IMR-90 (cell line): ENCODE data around the gene GNG12. TPM values are rescaled to one million over a fixed set of nuclear protein-coding genes. Genes with fewer than 3 reads are reported as not detected.

Experiments
- ATAC-seq: fragments of 200-7000 bp; cut with Tn5 transposase; 2 replicates; pipeline ENCODE4 v1.9.1; 2020; ENCODE audit warnings: low read depth, mild to moderate bottlenecking, moderate library complexity
- BruUV-seq: library from RNA; stranded (reverse); fragments of 400-500 nt; replicated peaks from 2 replicates; lab custom pipeline; 2021; lab: Mats Ljungman, UMichigan
- CTCF ChIA-PET: fragments of 300-600 bp; formaldehyde crosslinking; extraction: SDS; loops from one replicate; lab custom pipeline; 2021; ENCODE audit warnings: antibody characterized with exemption; lab: Yijun Ruan, JAX
- POLR2A ChIA-PET: fragments of 300-600 bp; sonication (Branson Sonifier 250); formaldehyde crosslinking; loops from one replicate; lab custom pipeline; 2022; ENCODE audit warnings: antibody characterized with exemption; ENCODE audit not compliant: unreplicated experiment; lab: Charles Lee
- DNase-seq: peaks from one replicate; pipeline ENCODE4 v3.0.0; 2013
- H2AFZ ChIP-seq: replicated peaks from 2 replicates; pipeline ENCODE3; 2013; ENCODE audit warnings: low read length, mild to moderate bottlenecking; ENCODE audit not compliant: poor library complexity
- H2AK5ac ChIP-seq: 2 replicates; pipeline ENCODE4 v1.6.1; 2013; ENCODE audit warnings: low read depth, low read length, inconsistent platforms
- H2AK9ac ChIP-seq: replicated peaks from 2 replicates; pipeline ENCODE3; 2013; ENCODE audit warnings: mild to moderate bottlenecking, low read depth, low read length, moderate library complexity; ENCODE audit not compliant: poor library complexity
- H2BK120ac ChIP-seq: 2 replicates; pipeline ENCODE4 v1.6.1; 2013; ENCODE audit warnings: low read depth, low read length, inconsistent platforms
- H2BK15ac ChIP-seq: 3 replicates; pipeline ENCODE4 v1.6.1; 2013; ENCODE audit warnings: low read depth, low read length, inconsistent platforms
- H2BK20ac ChIP-seq: 2 replicates; pipeline ENCODE4 v1.6.1; 2013; ENCODE audit warnings: low read depth, mild to moderate bottlenecking, inconsistent platforms, low read length, moderate library complexity
- H2BK5ac ChIP-seq: 2 replicates; pipeline ENCODE4 v1.6.1; 2013; ENCODE audit warnings: mild to moderate bottlenecking, low read depth, low read length, inconsistent platforms; ENCODE audit not compliant: poor library complexity, severe bottlenecking
- H3K14ac ChIP-seq: replicated peaks from 2 replicates; pipeline ENCODE4 v1.6.1; 2013; ENCODE audit warnings: low read depth, low read length, inconsistent platforms
- H3K18ac ChIP-seq: 2 replicates; pipeline ENCODE4 v1.6.1; 2013; ENCODE audit warnings: low read depth, low read length, control low read depth
- H3K23ac ChIP-seq: 2 replicates; pipeline ENCODE4 v1.6.1; 2013; ENCODE audit warnings: low read depth, low read length, inconsistent platforms
- H3K27ac ChIP-seq: 2 replicates; pipeline ENCODE4 v1.5.1; 2013; ENCODE audit warnings: mild to moderate bottlenecking, control low read depth, low read length; ENCODE audit not compliant: insufficient read depth
- H3K27me3 ChIP-seq: 2 replicates; pipeline ENCODE4 v1.6.1; 2013; ENCODE audit warnings: low read length; ENCODE audit not compliant: control insufficient read depth, insufficient read depth
- H3K36me3 ChIP-seq: 2 replicates; pipeline ENCODE4 v1.6.1; 2013; ENCODE audit warnings: low read length, mixed read lengths; ENCODE audit not compliant: control insufficient read depth, insufficient read depth
- H3K4ac ChIP-seq: 2 replicates; pipeline ENCODE4 v1.6.1; 2013; ENCODE audit warnings: low read depth, low read length, inconsistent platforms
- H3K4me1 ChIP-seq: 2 replicates; pipeline ENCODE4 v1.6.1; 2013; ENCODE audit warnings: low read length, mixed read lengths; ENCODE audit not compliant: control insufficient read depth, insufficient read depth
- H3K4me2 ChIP-seq: 2 replicates; pipeline ENCODE4 v1.6.1; 2013; ENCODE audit warnings: low read depth, mild to moderate bottlenecking, control low read depth, low read length, moderate library complexity
- H3K4me3 ChIP-seq: 2 replicates; pipeline ENCODE4 v1.5.1; 2013; ENCODE audit warnings: low read depth, mild to moderate bottlenecking, control low read depth, low read length, moderate library complexity; ENCODE audit not compliant: insufficient read depth
- H3K56ac ChIP-seq: 2 replicates; pipeline ENCODE4 v1.6.1; 2013; ENCODE audit warnings: low read length, inconsistent platforms; ENCODE audit not compliant: insufficient read depth; ENCODE audit errors: extremely low read depth
- H3K79me1 ChIP-seq, 2 experiments: 2 replicates each; pipeline ENCODE4 v1.6.1; 2013; ENCODE audit warnings: low read length in 2 of 2, inconsistent platforms in 1 of 2, low read depth in 1 of 2
- H3K9ac ChIP-seq: 2 replicates; pipeline ENCODE4 v1.6.1; 2013; ENCODE audit warnings: low read depth, low read length, control low read depth
- H3K9me1 ChIP-seq: 2 replicates; pipeline ENCODE4 v1.6.1; 2013; ENCODE audit warnings: low read length, inconsistent platforms; ENCODE audit not compliant: insufficient read depth
- H3K9me3 ChIP-seq: 2 replicates; pipeline ENCODE4 v1.6.1; 2013; ENCODE audit warnings: low read length; ENCODE audit not compliant: control insufficient read depth, insufficient read depth
- H4K20me1 ChIP-seq: 2 replicates; pipeline ENCODE4 v1.6.1; 2013; ENCODE audit warnings: low read length, inconsistent platforms; ENCODE audit not compliant: insufficient read depth
- H4K5ac ChIP-seq: 2 replicates; pipeline ENCODE4 v1.6.1; 2013; ENCODE audit warnings: mild to moderate bottlenecking, low read depth, low read length, control low read depth
- H4K8ac ChIP-seq, 2 experiments: 2 replicates each; pipeline ENCODE4 v1.6.1; 2013; ENCODE audit warnings: low read depth in 2 of 2, low read length in 2 of 2, control low read depth in 1 of 2, inconsistent platforms in 1 of 2
- H4K91ac ChIP-seq: 2 replicates; pipeline ENCODE4 v1.6.1; 2013; ENCODE audit warnings: low read depth, low read length, inconsistent platforms; ENCODE audit not compliant: insufficient read depth
- BHLHE40 ChIP-seq: fragments of 150-350 bp; IDR thresholded peaks from 2 replicates; pipeline ENCODE4 v1.6.1; 2016; ENCODE audit warnings: mild to moderate bottlenecking, low read depth, low read length
- CEBPB ChIP-seq: IDR thresholded peaks from 2 replicates; pipeline ENCODE4 v1.6.1; 2012; ENCODE audit warnings: low read depth, low read length, improper control_type of control experiment
- CHD1 ChIP-seq: IDR thresholded peaks from 2 replicates; pipeline ENCODE4 v1.6.1; 2012; ENCODE audit warnings: low read depth, low read length, improper control_type of control experiment
- FOS ChIP-seq: fragments of 150-350 bp; IDR thresholded peaks from 2 replicates; pipeline ENCODE4 v1.6.1; 2016; ENCODE audit warnings: low read depth, low read length
- MAFK ChIP-seq: IDR thresholded peaks from 2 replicates; pipeline ENCODE4 v1.6.1; 2012; ENCODE audit warnings: low read depth, low read length, improper control_type of control experiment
- MAZ ChIP-seq: IDR thresholded peaks from 2 replicates; pipeline ENCODE4 v1.6.1; 2012; ENCODE audit warnings: low read depth, mild to moderate bottlenecking, low read length, improper control_type of control experiment, moderate library complexity, borderline replicate concordance
- MXI1 ChIP-seq: IDR thresholded peaks from 2 replicates; pipeline ENCODE4 v1.6.1; 2012; ENCODE audit warnings: low read depth, mild to moderate bottlenecking, low read length, moderate library complexity, borderline replicate concordance
- NFE2L2 ChIP-seq: fragments of 150-350 bp; IDR thresholded peaks from 2 replicates; pipeline ENCODE4 v1.6.1; 2016; ENCODE audit warnings: low read depth, mild to moderate bottlenecking, low read length
- POLR2A ChIP-seq: IDR thresholded peaks from 2 replicates; pipeline ENCODE4 v1.6.1; 2012; ENCODE audit warnings: mild to moderate bottlenecking, low read depth, low read length
- RAD21 ChIP-seq: IDR thresholded peaks from 2 replicates; pipeline ENCODE4 v1.6.1; 2012; ENCODE audit warnings: low read length, improper control_type of control experiment
- RCOR1 ChIP-seq: IDR thresholded peaks from 2 replicates; pipeline ENCODE4 v1.6.1; 2012; ENCODE audit warnings: mild to moderate bottlenecking, low read length, improper control_type of control experiment; ENCODE audit not compliant: insufficient replicate concordance
- RFX5 ChIP-seq: IDR thresholded peaks from 2 replicates; pipeline ENCODE4 v1.8.0; 2012; ENCODE audit warnings: low read depth, mild to moderate bottlenecking, low read length, moderate library complexity
- SMC3 ChIP-seq: fragments of 150-350 bp; IDR thresholded peaks from 2 replicates; pipeline ENCODE4 v1.6.1; 2016; ENCODE audit warnings: low read depth, mild to moderate bottlenecking, antibody characterized with exemption, low read length, moderate library complexity
- WGBS, 2 experiments: methylation state at CpG; one replicate each; pipeline versions ENCODE4 v1.1.5 to v1.1.7; 2013; ENCODE audit warnings: missing lambda C conversion rate in 2 of 2; ENCODE audit not compliant: insufficient read length in 1 of 2; ENCODE audit errors: extremely low coverage in 2 of 2; 5-methylcytosine and 5-hydroxymethylcytosine counted together
- dilution Hi-C: fragments of 300-500 bp; cut with HindIII; formaldehyde crosslinking; loops from one replicate; pipeline ENCODE4 v1.14.3; 2018; ENCODE audit warnings: low sequenced_read_pairs; ENCODE audit not compliant: unreplicated experiment
- in situ Hi-C: fragments of 300-500 bp; cut with MboI; formaldehyde crosslinking; loops from 3 replicates; pipeline ENCODE4 v1.14.3; 2019; ENCODE audit warnings: low sequenced_read_pairs, inconsistent platforms, mixed read lengths
- intact Hi-C: fragments of 100-400 bp; cut with micrococcal nuclease; formaldehyde crosslinking; loops from 2 replicates; pipeline ENCODE4 v1.10.0; 2022
- polyA plus RNA-seq, 3 experiments: library from polyadenylated mRNA; depleted of rRNA; stranded (reverse); fragments of >200 nt; gene quantifications; 2 replicates each; pipeline ENCODE4 v1.2.3, GENCODE V29; 2012; ENCODE audit warnings: low replicate concordance in 1 of 3
- total RNA-seq: library from RNA; depleted of rRNA; stranded (reverse); fragments of >200 nt; gene quantifications from 2 replicates; pipeline ENCODE4 v1.2.3, GENCODE V29; 2012
- TF ChIP-seq, protein P1 (sequence below): fragments of 150-350 bp; IDR thresholded peaks from 2 replicates; pipeline ENCODE4 v1.6.1; 2016; ENCODE audit warnings: low read depth, mild to moderate bottlenecking, low read length, moderate library complexity, borderline replicate concordance
- TF ChIP-seq, protein P2 (sequence below): fragments of 150-350 bp; IDR thresholded peaks from 2 replicates; pipeline ENCODE4 v1.6.1; 2017; ENCODE audit warnings: mild to moderate bottlenecking, antibody characterized with exemption, low read length, low read depth
- TF ChIP-seq, protein P3 (sequence below): conservative IDR thresholded peaks from 2 replicates; pipeline ENCODE4 v1.5.1; 2012; ENCODE audit warnings: mild to moderate bottlenecking, low read depth, low read length, improper control_type of control experiment

Gene GNG12
- total and polyA plus RNA-seq, 2 of the 4 experiments (the other 2 are of a cell fraction) = 92.3 to 132 TPM

DNA sequence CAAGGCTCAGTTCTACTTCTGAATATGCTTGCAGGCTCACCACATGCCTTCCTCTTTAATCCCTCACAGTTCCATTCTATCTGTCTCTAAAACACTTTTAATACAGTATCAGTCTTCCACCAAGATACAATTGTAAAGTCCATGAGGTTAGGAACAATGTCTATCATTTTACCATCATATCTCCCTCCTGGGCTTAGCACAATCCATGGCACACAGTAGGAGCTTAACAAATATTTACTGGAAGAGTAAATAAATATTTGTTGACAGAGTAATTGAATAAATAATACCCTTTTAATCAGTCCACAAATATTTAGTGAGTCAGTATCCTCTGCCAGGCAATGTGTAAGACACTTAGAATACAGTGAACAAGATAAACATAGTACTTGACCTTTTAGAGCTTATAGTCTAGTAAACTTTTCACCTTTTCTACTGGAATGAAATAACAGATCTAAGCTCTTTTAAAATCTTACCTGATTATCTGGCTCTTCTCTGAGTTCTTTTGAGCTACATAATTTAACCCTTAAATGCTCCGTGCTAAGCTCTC is 160.9 kb downstream of the GNG12 start:
- Histone ChIP-seq H4K20me1 (no peaks in the 10 kb centered on the region), H2BK5ac (no peak overlapping the region), H2AK5ac (no peak overlapping the region), H4K5ac (no peak overlapping the region), H3K9me3 (no peaks in the 10 kb centered on the region), H3K36me3 (no peaks in the 10 kb centered on the region), H4K91ac (no peak overlapping the region), H3K9ac (no peak overlapping the region), H2BK15ac (no peak overlapping the region), H4K8ac (no peak overlapping the region), H3K23ac (no peak overlapping the region), H3K27ac (no peak overlapping the region), H3K18ac (no peak overlapping the region), H2BK20ac (no peak overlapping the region), H3K9me1 (no peaks in the 10 kb centered on the region), H2AK9ac (no peak overlapping the region), H3K4me3 (no peak overlapping the region), H3K14ac (no peak overlapping the region), H2BK120ac (no peak overlapping the region), H3K27me3 (no peaks in the 10 kb centered on the region; the same call in 1 of the 2 replicates), H3K4ac (no peak overlapping the region), H3K4me1 (peaks cover 4% of the 10 kb centered on the region), H3K79me1 (no peaks in the 10 kb centered on the region), H3K56ac (no peak overlapping the region), H2AFZ (no peak overlapping the region), H3K4me2 (no peak overlapping the region)
- POLR2A ChIA-PET = no interaction called here
- dilution Hi-C loops = no loop called here
- no CpG with 5 or more reads among the region's 1 CpG for WGBS, 2 experiments
- TF ChIP-seq, protein P1, sequence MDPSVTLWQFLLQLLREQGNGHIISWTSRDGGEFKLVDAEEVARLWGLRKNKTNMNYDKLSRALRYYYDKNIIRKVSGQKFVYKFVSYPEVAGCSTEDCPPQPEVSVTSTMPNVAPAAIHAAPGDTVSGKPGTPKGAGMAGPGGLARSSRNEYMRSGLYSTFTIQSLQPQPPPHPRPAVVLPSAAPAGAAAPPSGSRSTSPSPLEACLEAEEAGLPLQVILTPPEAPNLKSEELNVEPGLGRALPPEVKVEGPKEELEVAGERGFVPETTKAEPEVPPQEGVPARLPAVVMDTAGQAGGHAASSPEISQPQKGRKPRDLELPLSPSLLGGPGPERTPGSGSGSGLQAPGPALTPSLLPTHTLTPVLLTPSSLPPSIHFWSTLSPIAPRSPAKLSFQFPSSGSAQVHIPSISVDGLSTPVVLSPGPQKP = no peak
- TF ChIP-seq SMC3 = no peak
- no peak for TF ChIP-seq RFX5
- TF ChIP-seq RAD21 = no peak
- TF ChIP-seq NFE2L2 = no peak
- TF ChIP-seq MAFK = no peak
- TF ChIP-seq BHLHE40 = no peak
- no peak for TF ChIP-seq CEBPB
- TF ChIP-seq FOS = no peak
- no peak for TF ChIP-seq MAZ
- TF ChIP-seq MXI1 = no peak
- no peak for TF ChIP-seq CHD1
- TF ChIP-seq RCOR1 = no peak
- TF ChIP-seq POLR2A = no peak
- TF ChIP-seq, protein P2, sequence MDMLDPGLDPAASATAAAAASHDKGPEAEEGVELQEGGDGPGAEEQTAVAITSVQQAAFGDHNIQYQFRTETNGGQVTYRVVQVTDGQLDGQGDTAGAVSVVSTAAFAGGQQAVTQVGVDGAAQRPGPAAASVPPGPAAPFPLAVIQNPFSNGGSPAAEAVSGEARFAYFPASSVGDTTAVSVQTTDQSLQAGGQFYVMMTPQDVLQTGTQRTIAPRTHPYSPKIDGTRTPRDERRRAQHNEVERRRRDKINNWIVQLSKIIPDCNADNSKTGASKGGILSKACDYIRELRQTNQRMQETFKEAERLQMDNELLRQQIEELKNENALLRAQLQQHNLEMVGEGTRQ = no peak
- TF ChIP-seq, protein P3, sequence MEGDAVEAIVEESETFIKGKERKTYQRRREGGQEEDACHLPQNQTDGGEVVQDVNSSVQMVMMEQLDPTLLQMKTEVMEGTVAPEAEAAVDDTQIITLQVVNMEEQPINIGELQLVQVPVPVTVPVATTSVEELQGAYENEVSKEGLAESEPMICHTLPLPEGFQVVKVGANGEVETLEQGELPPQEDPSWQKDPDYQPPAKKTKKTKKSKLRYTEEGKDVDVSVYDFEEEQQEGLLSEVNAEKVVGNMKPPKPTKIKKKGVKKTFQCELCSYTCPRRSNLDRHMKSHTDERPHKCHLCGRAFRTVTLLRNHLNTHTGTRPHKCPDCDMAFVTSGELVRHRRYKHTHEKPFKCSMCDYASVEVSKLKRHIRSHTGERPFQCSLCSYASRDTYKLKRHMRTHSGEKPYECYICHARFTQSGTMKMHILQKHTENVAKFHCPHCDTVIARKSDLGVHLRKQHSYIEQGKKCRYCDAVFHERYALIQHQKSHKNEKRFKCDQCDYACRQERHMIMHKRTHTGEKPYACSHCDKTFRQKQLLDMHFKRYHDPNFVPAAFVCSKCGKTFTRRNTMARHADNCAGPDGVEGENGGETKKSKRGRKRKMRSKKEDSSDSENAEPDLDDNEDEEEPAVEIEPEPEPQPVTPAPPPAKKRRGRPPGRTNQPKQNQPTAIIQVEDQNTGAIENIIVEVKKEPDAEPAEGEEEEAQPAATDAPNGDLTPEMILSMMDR = no peak
- intact Hi-C loops = loop anchor here (5.0 kb wide), 1 partner anchor 45 kb away; no protein-coding TSS in a partner anchor
- in situ Hi-C loops = no loop called here
- no peak for ATAC-seq
- DNase-seq = no peak
- CTCF ChIA-PET = no interaction called here
- BruUV-seq = no TSS peak
